ENCODE results near the gene CDH13. TPM values are rescaled to one million over a fixed set of nuclear protein-coding genes. Genes with fewer than 3 reads are reported as not detected.

CDH13 gene
- total RNA-seq, 1 experiment from 2014 or later = 0.80 TPM

DNA sequence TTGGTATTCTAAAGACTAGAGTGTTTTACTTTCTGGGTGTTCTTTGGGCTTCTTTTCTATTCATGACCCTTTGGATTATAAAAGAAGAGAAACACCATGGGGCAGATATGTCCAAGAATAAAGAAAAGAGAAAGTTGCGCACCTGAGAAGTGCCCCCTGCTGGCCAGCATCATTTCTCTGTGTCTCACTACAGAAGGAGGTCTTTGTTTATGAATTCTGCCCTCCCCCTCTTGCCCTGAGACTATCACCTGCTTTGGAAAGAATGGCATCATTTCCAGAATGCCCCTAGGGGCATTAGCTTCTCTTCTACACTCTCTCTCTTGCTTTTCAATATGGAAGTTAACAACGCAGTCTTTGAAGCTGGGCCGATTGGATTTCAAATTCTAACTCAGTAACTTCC, 45.0 kb downstream of the CDH13 start:
- peak; percentile 29 for DNase-seq

DNA sequence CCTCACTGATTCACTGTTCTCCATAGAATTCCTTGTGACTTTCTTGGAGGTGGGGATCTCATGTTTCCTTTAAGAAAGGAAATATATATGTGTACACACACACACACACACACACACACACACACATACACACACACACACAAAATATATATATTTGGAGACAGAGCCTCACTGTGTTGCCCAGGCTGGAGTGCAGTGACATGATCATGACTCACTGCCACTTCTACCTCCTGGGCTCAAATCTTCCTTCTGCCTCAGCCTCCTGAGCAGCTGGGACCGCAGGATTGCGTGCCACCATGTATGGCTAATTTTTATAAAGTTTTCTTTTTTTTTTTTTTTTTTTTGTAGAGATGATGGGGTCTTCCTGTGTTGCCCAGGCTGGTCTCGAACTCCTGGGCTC, 45.9 kb downstream of the CDH13 start:
- no peak for DNase-seq
- H3K27me3 ChIP-seq (ENCODE audit: control insufficient read depth, insufficient read depth, low read length) = no peaks in the 10 kb centered on the region
- no peaks in the 10 kb centered on the region for H3K36me3 ChIP-seq (replicated peaks; ENCODE audit: control insufficient read depth, insufficient read depth, low read length)
- H3K4me3 ChIP-seq (ENCODE audit: insufficient read depth, low read depth, low read length) = no peak overlapping the region

More for the DNA sequence above, 45.0 kb downstream of the CDH13 start:
- Histone ChIP-seq H3K36me3 (replicated peaks; ENCODE audit: control insufficient read depth, insufficient read depth, low read length) (no peaks in the 10 kb centered on the region), H3K4me3 (ENCODE audit: insufficient read depth, low read depth, low read length) (no peak overlapping the region), H3K27me3 (ENCODE audit: control insufficient read depth, insufficient read depth, low read length) (no peaks in the 10 kb centered on the region)

GRCh38 chr16:82675300-82675699, 48.5 kb downstream of the CDH13 start:
- Histone ChIP-seq H3K27me3 (ENCODE audit: control insufficient read depth, insufficient read depth, low read length) (no peaks in the 10 kb centered on the region), H3K36me3 (replicated peaks; ENCODE audit: control insufficient read depth, insufficient read depth, low read length) (no peaks in the 10 kb centered on the region), H3K4me3 (ENCODE audit: insufficient read depth, low read depth, low read length) (no peak overlapping the region)
- no peak for DNase-seq

GRCh38 chr16:82681592-82681991, 54.8 kb downstream of the CDH13 start:
- no peaks in the 10 kb centered on the region for H3K36me3 ChIP-seq (replicated peaks; ENCODE audit: control insufficient read depth, insufficient read depth, low read length)
- DNase-seq = no peak
- H3K4me3 ChIP-seq (ENCODE audit: insufficient read depth, low read depth, low read length) = no peak overlapping the region
- no peaks in the 10 kb centered on the region for H3K27me3 ChIP-seq (ENCODE audit: control insufficient read depth, insufficient read depth, low read length)

- Histone ChIP-seq H3K4me3 (ENCODE audit: insufficient read depth, low read depth, low read length) (no peak overlapping the region), H3K36me3 (replicated peaks; ENCODE audit: control insufficient read depth, insufficient read depth, low read length) (no peaks in the 10 kb centered on the region), H3K27me3 (ENCODE audit: control insufficient read depth, insufficient read depth, low read length) (no peaks in the 10 kb centered on the region)
- DNase-seq = no peak
These were observed 56.0 kb downstream of the CDH13 start for GRCh38 chr16:82682767-82683166.

GRCh38 chr16:82684256-82684655, 57.5 kb downstream of the CDH13 start:
- Histone ChIP-seq H3K27me3 (ENCODE audit: control insufficient read depth, insufficient read depth, low read length) (no peaks in the 10 kb centered on the region), H3K36me3 (replicated peaks; ENCODE audit: control insufficient read depth, insufficient read depth, low read length) (no peaks in the 10 kb centered on the region), H3K4me3 (ENCODE audit: insufficient read depth, low read depth, low read length) (no peak overlapping the region)
- no peak for DNase-seq

GRCh38 chr16:82685526-82685925, 58.8 kb downstream of the CDH13 start:
- DNase-seq = no peak
- Histone ChIP-seq H3K36me3 (replicated peaks; ENCODE audit: control insufficient read depth, insufficient read depth, low read length) (no peaks in the 10 kb centered on the region), H3K27me3 (ENCODE audit: control insufficient read depth, insufficient read depth, low read length) (no peaks in the 10 kb centered on the region), H3K4me3 (ENCODE audit: insufficient read depth, low read depth, low read length) (no peak overlapping the region)

DNA sequence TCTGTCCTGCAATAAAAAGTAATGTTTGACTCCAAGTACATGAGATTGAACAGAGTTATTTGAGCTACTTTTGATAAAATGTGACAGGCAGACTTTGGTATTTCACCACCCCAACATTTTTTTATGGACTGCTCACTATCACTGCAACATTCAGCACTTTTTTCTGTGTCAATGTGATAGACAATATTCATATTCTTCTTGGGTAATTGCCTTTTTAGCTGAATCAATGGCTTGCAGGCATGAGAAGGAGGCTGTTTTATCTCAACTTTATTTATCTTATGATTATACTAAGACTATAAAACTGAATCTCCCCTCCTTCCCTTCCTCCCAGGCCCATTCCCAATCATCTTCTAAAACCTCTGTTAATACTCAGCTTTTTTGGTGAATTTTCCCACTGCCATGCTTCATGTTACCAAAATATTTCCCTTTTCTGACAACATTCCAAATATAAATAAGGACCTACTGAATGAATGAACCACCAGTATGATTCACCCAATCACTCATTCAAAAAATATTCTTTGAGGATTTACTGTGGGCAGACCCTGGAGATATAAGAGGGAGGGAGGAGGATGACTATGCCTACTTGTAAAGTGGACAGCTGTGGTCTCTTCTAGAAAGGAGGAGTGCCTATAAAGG, 67.6 kb downstream of the CDH13 start:
- Histone ChIP-seq H3K36me3 (replicated peaks; ENCODE audit: control insufficient read depth, insufficient read depth, low read length) (no peaks in the 10 kb centered on the region), H3K4me3 (ENCODE audit: insufficient read depth, low read depth, low read length) (no peak overlapping the region), H3K27me3 (ENCODE audit: control insufficient read depth, insufficient read depth, low read length) (no peaks in the 10 kb centered on the region)
- no peak for DNase-seq

DNA sequence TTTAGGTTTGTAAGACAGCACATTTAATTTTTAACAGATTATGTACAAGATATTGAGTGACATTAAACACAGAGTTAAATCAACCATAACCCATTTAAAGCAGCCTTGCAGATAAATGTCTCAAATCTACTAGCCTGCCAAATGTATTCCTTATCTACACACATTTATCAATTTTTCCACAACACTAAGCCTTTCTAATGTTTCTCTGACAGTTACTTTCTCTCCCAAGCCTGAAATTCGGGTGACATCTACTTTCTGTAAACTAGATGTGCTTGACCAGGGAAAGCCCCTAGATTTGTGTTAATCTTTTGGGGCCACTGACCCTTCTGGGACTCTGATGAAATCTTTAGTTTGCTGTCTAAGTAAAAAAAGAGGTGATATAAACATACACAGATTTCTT, 69.0 kb downstream of the CDH13 start:
- Histone ChIP-seq H3K4me3 (ENCODE audit: insufficient read depth, low read depth, low read length) (no peak overlapping the region), H3K36me3 (replicated peaks; ENCODE audit: control insufficient read depth, insufficient read depth, low read length) (no peaks in the 10 kb centered on the region), H3K27me3 (ENCODE audit: control insufficient read depth, insufficient read depth, low read length) (no peaks in the 10 kb centered on the region)
- no peak for DNase-seq

- no peaks in the 10 kb centered on the region for H3K36me3 ChIP-seq (replicated peaks; ENCODE audit: control insufficient read depth, insufficient read depth, low read length)
- H3K27me3 ChIP-seq (ENCODE audit: control insufficient read depth, insufficient read depth, low read length) = no peaks in the 10 kb centered on the region
- DNase-seq = no peak
- no peak overlapping the region for H3K4me3 ChIP-seq (ENCODE audit: insufficient read depth, low read depth, low read length)
These were observed 72.5 kb downstream of the CDH13 start for GRCh38 chr16:82699260-82699659.

DNA sequence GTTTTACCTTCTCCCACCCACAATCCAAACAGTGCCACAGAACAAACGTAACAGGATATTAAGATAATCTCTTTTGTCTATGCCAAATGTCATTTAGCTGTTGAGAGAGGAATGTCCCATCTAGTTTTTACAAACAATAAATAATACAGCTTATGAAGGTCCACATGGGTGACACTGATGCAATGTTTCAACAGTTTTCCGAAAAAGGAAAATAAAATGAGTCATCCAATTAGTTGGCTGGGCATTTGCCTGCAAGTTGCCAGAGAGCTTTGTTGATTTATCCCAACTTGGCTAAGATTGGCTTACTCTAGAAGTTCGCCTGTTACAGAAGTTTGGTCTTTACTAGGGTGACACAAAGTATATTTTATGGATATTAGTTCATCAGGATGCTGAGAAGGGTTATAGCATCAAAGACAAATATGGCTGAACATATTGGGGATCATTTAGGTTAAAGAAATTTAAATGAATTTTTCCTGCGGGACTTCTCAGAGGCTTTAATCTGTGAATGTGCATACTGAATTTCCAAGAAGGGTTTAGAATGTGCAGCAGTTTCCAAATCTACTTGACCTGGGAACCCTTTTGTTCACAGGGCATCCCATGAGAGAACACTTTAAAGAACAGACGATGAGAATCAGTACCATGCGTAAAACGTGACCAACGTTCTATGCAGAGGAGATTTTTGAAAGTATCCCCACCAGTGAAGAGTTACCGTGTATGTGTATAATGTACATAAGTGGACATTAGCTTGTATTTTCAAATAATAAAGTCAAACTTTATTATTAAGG, 73.1 kb downstream of the CDH13 start:
- no peaks in the 10 kb centered on the region for H3K27me3 ChIP-seq (ENCODE audit: control insufficient read depth, insufficient read depth, low read length)
- no peaks in the 10 kb centered on the region for H3K36me3 ChIP-seq (replicated peaks; ENCODE audit: control insufficient read depth, insufficient read depth, low read length)
- no peak overlapping the region for H3K4me3 ChIP-seq (ENCODE audit: insufficient read depth, low read depth, low read length)
- DNase-seq = no peak

DNA sequence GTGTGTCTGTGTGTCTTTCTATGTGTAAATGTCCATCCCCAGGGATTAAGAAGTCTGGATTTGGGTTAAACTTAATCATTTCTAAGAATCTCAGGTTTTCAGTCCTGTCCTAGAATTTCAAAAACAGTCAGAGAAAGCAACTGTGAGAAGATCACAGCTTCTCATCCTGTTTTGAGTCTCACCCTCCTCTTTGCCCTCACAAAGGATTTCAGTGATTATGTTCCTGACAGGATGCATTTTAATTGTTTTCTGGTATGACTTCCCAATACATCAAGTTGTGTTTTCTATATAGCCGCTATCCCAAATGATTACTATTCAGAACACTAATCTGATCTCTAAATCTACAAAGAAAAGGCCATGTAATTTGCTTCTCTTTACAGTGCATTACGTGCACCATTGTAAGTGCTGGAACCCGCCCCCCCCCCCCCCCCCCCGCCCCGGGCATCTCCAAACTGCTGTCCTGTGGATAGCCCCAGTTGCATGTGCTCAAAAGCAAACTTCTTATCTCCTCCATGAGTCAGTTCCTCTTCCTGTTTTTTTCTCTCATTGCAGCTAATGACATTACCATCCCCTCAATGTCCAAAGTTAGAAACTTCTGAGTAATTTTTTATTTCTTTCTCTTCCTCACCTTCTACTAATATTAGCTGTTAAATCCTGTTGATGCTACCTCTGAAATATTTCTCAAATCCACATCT, 73.9 kb downstream of the CDH13 start:
- Histone ChIP-seq H3K27me3 (ENCODE audit: control insufficient read depth, insufficient read depth, low read length) (no peaks in the 10 kb centered on the region), H3K36me3 (replicated peaks; ENCODE audit: control insufficient read depth, insufficient read depth, low read length) (no peaks in the 10 kb centered on the region), H3K4me3 (ENCODE audit: insufficient read depth, low read depth, low read length) (no peak overlapping the region)
- no peak for DNase-seq

GRCh38 chr16:82701442-82701955, 74.7 kb downstream of the CDH13 start:
- Histone ChIP-seq H3K4me3 (ENCODE audit: insufficient read depth, low read depth, low read length) (no peak overlapping the region), H3K36me3 (replicated peaks; ENCODE audit: control insufficient read depth, insufficient read depth, low read length) (no peaks in the 10 kb centered on the region), H3K27me3 (ENCODE audit: control insufficient read depth, insufficient read depth, low read length) (no peaks in the 10 kb centered on the region)
- DNase-seq = no peak

GRCh38 chr16:82703161-82703560, 76.4 kb downstream of the CDH13 start:
- H3K27me3 ChIP-seq (ENCODE audit: control insufficient read depth, insufficient read depth, low read length) = no peaks in the 10 kb centered on the region
- H3K36me3 ChIP-seq (replicated peaks; ENCODE audit: control insufficient read depth, insufficient read depth, low read length) = no peaks in the 10 kb centered on the region
- DNase-seq = no peak
- no peak overlapping the region for H3K4me3 ChIP-seq (ENCODE audit: insufficient read depth, low read depth, low read length)
